Right renal cortex interstitium (tissue), 3 donors: Measurements from ENCODE around the gene WDR18. TPM values are rescaled to one million over a fixed set of nuclear protein-coding genes. Genes with fewer than 3 reads are reported as not detected.
"Not testable (repeated sequence)": the region's sequence is repeated elsewhere in the genome, so short reads cannot be mapped to it uniquely, and the experiment has no call there.

ENCODE experiments used
- DNase-seq, 3 donors: peaks; one replicate each; pipeline ENCODE4 v3.0.0-alpha.2; 2013; ENCODE audit warnings: low read depth in 3 of 3, low spot score in 2 of 3
- polyA plus RNA-seq, 3 donors: library from polyadenylated mRNA; unstranded; fragments of 120-200 nt; gene quantifications; one replicate each; pipeline ENCODE4 v1.2.1, GENCODE V29; 2013; ENCODE audit not compliant: insufficient read length in 3 of 3

The WDR18 gene
- polyA plus RNA-seq, 3 donors = 31.1 to 34.6 (median 34.3) TPM

GRCh38 chr19:1017115-1017905, 33.2 kb downstream of the WDR18 start:
- no peak for DNase-seq

- DNase-seq = no peak
Measured at GRCh38 chr19:1017906-1018305, 33.8 kb downstream of the WDR18 start.

DNA sequence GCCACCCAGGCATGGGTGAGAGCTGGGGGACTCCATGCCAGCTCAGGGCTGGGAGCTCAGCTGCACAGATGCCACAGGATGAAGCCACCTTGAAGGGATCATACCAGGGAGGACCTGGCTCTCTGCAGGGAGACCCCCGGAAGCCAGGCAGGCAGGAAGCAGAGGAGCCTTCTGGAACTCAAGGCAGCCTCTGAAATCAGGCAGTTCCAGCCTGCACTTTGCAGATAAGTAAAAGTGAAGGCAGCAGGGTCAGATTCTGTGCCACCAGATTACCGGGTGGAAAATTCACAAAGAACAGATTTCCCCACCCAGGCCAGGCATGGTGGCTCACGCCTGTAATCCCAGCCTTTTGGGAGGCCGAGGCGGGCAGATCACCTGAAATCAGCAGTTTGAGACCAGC, 34.2 kb downstream of the WDR18 start:
- DNase-seq = no peak

DNA sequence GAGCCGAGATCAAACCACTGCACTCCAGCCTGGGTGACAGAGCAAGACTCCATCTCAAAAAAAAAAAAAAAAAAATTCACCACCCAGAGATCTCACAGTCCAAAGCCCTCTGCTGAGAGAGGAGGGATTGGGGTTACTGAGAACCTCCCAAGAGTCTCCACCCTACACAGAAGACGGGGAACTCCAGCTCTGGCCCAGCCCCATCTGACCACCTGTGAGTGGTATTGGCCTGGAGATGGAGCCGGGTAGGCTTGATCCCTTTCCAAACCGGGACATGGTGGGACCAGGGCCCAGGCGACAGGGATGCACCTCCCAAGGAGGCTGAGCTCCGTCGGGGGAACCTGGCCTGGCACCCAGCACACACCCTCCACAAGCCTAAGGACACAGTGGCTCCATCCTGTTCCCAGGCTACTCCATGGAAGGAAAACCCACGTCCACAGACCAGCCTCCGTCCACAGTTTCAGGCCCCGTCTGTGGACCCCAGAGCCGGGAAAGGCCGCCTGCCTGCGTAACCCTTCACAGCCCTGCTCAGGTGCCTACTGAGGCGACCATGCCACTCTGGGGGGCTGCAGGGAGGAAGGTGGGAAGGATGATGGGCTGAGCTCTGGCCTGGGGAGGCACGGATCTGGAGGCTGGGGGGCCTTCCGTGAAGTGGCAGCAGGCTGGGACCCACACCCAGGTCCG, 34.9 kb downstream of the WDR18 start:
- DNase-seq = no peak

GRCh38 chr19:1019616-1019961, 35.4 kb downstream of the WDR18 start:
- DNase-seq = no peak

DNA sequence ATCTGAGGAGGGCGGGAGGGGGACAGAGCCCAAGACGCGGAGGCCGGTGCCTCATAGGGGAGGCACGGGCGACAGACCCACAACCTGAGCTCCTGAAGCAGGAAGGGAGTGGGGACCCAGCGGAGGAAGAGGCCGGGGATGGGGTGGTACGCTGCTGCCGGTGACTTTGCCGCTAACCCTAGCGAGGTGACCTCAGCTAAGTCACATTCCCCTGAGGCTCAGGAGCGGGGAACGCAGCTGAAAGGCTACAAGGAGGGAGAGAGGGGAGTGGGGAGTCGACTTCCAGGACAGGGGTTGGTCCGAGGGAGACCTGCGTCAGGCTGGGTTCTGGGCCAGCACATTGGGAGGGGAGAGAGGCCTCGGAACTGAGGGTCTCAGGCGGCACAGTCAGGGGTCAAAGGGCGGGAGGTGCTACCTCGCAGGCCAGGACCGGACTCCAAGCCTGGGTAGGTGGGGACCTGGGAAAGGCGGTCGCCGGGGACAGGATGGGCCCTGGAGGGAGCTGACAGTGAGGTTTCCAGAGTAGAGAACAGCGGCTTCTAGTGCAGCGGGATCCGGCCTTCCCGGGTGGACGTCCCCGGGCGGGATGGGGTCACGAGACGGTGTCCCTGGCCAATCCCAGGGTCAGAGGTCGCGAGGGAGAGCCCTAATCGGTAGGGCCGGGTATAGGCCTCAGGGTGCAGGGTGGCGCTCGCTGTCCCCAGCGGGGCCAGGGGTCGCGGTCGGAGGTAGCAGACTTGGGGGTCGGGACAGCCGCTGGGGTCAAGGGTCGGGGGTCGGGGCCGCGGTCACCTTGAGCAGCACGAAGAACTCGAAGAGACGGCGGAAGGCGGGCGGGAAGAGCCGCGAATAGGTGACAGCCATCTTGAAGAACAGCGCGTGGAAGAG, 36.1 kb downstream of the WDR18 start:
- DNase-seq = no peak

DNA sequence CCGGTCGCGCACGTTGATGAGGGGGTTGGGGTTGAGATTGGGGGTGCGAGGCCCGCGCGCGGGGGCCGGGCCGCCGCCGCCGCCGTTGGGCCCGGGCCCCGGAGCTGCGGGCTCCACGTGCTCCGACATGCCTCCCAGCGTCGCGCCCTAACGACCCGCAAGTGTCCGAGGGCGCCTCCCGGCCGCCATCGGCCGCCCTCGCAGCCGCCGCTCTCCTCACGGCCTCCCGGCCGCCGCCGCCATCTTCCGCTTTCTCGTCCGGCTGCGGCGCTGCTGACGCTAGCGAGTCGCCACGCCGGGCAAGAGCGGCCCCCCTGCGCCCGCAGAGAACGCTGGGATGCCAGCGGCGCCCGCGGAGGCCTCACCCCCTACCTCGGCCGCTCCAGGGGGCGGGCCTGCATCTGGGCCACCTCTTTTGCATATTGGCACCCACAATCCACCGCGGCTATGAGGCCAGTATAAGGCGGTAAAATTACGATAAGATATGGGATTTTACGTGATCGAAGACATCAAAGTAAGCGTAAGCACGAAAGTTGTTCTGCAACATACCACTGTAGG, 36.8 kb downstream of the WDR18 start, which contains the start of gene TMEM259:
TSS of gene TMEM259 (minus strand) at position 256 of the 558 bp plus-strand sequence. CDS start at position 129, 127 bp downstream.
- DNase-seq = peak; percentile 92 to 97 (median 96)

DNA sequence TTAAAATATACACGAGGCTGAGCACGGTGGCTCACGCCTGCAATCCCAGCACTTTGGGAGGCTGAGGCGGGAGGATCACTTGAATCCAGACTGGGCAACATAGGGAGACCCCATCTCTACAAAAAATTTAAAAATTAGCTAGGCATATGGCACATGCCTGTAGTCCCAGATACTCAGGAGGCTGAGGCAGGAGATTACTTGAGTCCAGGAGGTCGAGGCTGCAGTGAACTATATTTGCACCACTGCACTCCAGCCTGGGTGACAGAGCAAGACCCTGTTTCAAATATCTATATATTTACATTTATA, 39.7 kb downstream of the WDR18 start:
- not testable (repeated sequence) for DNase-seq

DNA sequence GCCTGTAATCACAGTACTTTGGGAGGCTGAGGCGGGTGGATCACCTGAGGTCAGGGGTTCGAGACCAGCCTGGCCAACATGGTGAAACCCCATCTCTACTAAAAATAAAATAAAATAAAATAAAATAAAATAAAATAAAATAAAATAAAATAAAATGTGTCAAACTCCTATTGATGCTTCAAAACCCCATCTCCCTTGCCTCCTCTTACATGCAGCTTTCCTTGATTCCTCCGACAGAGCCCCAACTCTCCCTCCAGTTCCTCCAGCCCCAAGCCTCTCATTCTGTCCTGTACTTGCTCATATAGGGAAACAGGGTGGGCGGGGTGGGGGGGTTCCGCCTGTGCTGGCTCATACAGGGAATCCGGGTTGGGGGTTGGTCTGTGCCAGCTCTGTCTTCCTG, 40.9 kb downstream of the WDR18 start:
- DNase-seq = not testable (repeated sequence)

DNA sequence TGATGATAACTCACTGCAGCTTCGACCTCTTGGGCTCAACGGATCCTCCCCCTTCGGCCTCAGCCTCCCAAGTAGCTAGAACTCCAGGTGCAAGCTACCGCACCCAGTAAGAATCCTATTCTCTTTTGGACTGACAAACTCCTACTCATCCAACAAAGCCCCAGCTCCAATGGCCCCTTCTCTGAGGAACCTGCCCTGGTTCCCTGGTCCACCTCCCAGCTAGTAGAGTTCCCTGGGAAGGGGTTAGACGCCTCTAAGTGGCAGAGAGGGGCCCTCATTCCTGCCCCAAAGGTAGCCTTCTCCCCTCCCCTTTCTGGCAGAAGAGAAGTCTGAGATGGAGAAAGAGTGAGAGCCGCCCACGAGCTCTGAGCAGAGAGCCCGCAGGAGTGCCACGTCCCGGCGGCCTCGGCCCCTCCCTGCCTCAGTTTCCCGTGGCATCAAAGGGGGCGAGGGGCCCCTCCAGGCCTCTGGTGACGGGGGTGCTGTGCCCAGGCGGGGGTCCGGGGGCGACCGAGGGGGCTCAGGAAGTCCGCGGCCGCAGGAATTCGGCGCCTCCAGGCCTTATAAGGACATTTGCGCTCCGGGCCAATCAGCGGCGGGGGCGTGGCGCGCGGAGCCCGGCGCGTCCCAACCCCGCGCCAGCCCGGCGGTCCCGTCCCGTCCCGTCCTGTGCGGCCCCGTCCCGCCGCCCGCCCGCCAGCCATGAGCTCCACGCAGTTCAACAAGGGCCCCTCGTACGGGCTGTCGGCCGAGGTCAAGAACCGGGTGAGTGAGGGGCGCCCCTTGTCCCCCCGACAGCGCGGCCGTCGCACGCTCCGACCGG, 42.0 kb downstream of the WDR18 start, which contains the start of gene CNN2:
TSS of gene CNN2 (plus strand) at position 649 of the 823 bp plus-strand sequence. CDS start at position 703, 54 bp downstream.
- peak in 1 of 3 donors; percentile 72 for DNase-seq

- no peak for DNase-seq
Measured at GRCh38 chr19:1026783-1027649, 42.9 kb downstream of the WDR18 start.

DNA sequence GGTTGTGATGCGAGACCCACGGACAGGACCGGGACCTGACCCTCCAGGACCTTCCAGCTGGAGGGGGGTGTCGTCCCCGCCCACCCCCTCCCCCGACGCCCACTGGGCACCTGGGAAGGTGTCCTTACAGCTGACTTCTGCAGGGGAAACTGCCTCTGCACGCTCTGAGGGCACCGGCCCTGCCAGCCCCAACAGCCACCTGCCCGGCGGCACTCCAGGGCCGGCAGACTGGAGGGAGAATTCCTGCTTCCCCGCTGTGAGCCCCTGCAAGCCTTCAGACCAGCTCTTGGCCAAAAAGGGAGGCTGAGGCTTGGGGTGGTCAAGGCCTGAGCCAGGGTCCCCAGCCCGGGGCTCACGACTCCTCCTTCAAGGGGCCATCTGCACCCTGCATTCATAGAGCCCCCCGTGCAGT, 43.5 kb downstream of the WDR18 start:
- DNase-seq = no peak

DNA sequence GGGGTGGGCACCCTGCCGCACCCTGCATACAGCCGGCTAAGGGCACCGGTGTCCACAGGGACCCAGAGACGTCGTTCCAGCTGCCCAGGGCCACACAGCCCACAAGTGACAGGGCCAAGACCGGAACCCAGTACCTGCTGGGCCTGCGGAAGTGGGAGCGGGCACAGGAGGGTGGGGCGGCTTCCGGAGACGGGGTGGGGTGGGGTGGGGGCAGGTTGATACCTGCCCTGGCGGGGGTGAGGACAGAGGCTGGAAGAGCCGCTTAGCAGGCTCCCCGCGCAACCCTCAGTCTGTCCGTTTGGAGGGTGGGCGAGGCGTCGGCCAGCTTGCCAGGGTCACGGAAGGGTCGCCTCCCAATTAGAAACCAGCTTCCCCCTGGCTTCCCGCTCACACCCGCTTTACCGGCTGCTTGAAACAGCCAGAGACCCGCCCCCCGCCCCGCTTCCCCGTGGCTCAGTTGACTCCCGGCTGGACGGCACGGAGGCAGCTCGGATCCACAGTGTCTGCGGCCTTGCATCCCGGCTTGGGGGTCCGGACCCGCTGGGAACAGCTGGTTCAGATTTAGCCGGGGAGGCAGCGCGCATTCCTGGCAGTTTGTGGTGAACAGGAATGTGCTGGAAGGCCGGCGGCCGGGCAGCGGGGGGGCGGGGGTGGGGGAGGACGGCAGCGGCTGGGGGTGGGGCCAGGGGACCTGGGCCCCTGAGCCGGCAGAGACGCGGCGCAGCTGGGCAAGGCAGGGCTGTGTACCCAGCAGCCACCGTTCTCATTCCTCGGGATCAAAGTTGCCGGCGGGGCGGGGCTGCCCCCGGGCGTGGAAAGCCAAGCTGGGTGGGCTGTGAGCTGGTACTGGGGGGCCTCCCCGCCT, 44.1 kb downstream of the WDR18 start:
- DNase-seq = peak in 1 of 3 donors; percentile 72

DNA sequence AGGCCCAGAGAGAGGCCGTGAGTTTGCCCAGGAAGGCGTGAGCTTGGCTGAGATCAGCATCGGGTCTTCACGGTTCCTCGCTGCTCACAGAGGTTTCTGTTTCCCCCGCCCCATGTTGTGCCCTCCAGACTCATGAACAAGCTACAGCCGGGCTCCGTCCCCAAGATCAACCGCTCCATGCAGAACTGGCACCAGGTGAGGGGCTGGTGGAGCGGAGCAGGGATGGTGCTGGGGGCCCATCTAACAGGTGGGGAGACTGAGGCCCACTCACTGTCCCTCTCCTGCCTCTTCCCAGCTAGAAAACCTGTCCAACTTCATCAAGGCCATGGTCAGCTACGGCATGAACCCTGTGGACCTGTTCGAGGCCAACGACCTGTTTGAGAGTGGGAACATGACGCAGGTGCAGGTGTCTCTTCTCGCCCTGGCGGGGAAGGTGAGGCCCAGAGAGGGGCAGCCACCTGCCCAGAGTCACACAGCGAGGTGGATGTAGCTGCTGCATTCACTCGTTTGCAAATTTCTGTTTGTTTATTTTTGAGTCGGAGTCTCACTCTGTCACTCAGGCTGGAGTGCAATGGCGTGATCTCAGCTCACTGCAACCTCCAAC, 48.2 kb downstream of the WDR18 start:
- no peak for DNase-seq

DNA sequence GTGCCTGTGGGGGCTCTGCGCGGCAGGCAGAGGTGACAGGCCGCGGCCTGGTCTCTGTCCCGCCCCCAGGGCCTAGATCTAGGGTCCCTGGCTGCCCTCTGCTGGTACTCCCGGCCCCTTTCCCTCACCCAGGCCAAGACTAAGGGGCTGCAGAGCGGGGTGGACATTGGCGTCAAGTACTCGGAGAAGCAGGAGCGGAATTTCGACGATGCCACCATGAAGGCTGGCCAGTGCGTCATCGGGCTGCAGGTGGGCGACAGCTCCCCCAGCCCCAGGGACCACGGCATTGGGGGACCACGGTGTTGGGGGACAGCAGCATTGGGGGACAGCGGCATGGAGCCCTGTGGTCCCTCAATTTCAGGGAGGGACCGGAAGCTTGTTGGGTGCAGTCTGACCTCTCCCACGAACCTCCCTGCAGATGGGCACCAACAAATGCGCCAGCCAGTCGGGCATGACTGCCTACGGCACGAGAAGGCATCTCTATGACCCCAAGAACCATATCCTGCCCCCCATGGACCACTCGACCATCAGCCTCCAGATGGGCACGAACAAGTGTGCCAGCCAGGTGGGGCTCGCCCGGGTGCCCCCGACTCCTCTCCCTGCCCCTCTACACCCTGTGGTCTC, 52.0 kb downstream of the WDR18 start:
- no peak for DNase-seq

GRCh38 chr19:1037621-1038064, 53.5 kb downstream of the WDR18 start:
- no peak for DNase-seq

GRCh38 chr19:1038978-1039645, 55.0 kb downstream of the WDR18 start:
- DNase-seq = no peak
